Measurements from ENCODE around the gene NCOA3.
"Not testable (repeated sequence)": the region's sequence is repeated elsewhere in the genome, so short reads cannot be mapped to it uniquely, and the experiment has no call there.

Gene NCOA3

GRCh38 chr20:47500554-47500953 lies 1.1 kb upstream of the NCOA3 start:
- no peak for DNase-seq (ENCODE audit: low read depth in 3 of 3)

DNA sequence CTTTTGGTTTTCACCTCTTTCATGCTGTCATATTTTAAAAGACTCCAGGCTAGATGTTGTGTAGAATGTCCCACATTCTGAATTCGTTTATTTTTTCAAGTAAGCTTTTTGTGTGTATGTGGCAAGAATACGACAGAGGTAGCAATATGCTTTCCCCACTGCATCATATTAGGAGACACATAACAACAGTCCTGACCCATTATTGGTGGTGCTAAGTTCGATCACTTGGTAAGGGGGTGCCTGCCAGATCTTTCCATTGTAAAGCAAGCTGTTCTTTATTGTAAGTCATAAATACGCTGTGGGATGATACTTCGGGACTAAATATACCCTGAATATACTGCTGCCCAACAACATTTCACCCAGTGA lies 588 bp upstream of the NCOA3 start:
- DNase-seq (ENCODE audit: low read depth in 3 of 3): no peak

DNA sequence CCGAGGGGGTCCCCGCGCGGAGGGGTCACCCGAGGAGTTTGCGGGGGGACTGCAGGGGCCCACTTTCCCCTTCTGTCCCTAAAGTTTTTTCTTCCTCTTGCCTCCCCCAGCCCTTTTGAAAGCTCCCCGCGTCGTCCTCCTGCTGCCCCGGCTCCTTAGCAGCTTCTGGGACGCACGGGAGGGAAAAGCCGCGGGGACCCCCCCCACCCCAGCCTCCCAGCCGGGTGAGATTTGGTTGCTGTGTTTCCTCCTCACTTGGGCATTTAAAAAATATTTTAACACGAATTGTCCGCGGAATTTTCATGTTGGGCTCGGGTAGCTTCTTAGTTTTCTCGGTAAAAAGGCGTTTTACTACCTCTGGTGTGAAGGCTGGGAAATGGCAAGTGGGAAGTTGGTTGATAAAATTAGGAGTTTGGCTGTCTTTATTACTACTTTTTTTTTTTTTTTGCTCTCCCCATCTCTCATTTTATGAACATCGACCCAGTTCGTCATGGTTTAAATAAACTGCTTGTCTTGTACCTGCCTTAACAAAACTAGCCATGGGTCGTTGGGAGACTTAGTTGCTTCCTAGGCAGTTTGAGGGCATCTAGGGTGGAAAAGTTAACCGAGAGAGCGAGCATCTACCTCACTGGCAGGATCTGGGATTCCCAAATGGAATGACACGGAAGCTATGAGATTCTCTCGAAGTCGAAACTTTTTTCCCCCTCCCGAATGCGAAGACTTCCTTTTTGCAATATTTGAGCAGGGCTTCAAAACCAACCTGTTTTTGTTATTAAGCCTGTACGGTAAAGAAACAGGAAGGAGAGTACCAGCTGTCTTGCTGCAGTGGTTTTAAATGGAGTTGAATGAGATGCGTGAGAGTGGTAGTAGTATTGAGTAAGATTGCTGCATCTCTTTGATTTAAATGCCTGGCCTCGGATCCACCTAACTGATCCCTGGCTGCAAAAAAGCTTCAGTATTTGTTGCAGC lies 868 bp downstream of the NCOA3 start:
- DNase-seq (ENCODE audit: low read depth in 3 of 3): peak in 1 of 3 experiments; percentile 11

DNA sequence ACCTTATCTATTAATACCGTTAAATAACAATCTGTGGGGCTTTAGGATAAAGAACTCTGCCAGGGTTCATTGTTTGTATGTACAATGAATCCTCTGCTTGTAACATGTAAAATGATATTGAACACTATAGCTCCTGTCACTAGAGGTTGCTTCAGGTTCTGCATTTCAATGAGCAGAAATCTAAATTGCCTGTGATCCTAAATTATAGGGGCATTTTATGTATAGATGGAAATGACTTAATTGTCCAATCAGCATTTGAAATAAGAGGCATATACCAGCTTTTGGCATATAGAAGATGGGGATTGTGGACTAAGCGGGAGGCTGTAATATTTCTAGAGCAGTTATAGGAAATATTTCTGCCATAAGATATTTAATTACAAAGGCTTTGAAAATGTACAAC lies 2.0 kb downstream of the NCOA3 start:
- DNase-seq (ENCODE audit: low read depth in 3 of 3): no peak

DNA sequence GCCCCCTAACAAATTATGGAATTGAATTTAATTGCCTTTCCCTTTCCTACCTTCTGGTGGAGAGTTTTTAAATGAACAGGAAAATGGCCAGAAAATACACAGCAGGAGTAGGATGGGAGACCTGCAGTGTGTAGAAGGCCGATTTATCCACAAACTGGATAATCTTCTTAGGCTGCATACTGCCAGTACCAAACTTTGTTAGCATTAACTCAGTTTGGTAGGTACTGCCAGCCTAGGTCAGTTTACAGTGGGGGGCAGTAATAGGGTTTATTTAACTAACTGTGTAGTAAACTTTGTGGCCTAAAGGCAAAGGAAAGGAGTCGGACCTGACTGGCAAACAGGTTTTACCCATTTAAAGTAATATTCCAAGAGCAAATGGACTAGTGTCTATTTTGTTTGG lies 4.6 kb downstream of the NCOA3 start:
- DNase-seq (ENCODE audit: low read depth in 3 of 3): no peak

- no peak for DNase-seq (ENCODE audit: low read depth in 3 of 3)
These were observed 5.2 kb downstream of the NCOA3 start for GRCh38 chr20:47506850-47507249.

DNA sequence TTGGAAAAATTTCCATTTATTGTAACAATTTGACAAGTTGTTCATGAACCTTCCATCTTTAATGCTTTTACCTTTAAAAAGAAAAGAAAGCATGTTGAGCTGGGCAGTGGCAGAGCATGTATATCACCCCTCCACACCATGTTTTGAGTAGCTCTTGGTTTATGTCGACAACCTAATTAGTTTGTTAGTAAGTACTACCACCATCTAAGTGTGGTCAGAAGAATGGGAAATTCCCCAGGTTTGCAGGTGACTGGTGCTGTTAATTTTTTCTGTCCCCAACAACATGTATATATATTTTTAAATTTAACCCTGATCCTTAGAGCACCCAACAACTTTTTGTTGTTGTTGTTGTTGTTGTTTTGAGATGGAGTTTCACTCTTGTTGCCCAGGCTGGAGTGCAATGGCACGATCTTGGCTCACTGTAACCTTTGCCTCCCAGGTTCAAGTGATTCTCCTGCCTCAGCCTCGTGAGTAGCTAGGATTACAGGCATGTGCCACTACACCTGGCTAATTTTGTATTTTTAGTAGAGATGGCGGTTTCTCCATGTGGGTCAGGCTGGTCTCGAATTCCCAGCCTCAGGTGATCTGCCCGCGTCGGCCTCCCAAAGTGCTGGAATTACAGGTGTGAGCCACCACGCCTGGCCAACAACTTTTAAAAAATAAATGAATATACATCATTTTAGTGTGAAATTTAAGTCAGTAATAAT lies 5.7 kb downstream of the NCOA3 start:
- not testable (repeated sequence) for DNase-seq (ENCODE audit: low read depth in 3 of 3)

GRCh38 chr20:47508278-47508677 lies 6.6 kb downstream of the NCOA3 start:
- no peak for DNase-seq (ENCODE audit: low read depth in 3 of 3)

DNA sequence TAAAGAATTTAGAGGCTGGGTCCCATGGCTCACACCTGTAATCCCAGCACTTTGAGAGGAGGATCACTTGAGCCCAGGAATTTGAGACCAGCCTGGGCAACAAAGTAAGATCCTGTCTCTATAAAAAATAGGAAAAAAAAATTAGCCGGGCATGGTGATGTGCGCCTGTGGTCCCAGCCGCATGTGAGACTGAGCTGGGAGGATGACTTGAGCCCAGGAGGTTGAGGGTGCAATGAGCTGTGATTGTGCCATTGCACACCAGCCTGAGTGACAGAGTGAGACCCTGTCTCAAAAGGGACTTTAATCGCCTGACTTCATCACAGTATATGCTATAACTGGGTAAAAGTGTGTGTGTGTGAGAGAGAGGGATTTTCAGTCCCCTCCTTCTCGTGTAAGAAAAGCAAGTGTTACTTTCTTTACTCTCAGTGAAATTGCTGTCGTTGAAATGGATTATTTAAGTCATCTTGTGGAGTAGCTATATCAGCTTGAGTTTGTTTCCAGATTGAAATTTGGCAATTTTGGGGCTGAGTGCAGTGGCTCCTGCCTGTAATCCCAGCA lies 7.5 kb downstream of the NCOA3 start:
- DNase-seq (ENCODE audit: low read depth in 3 of 3): no peak

- no peak for DNase-seq (ENCODE audit: low read depth in 3 of 3)
These were observed 8.0 kb downstream of the NCOA3 start for GRCh38 chr20:47509685-47510084.

- DNase-seq (ENCODE audit: low read depth in 3 of 3): no peak
These were observed 14.2 kb downstream of the NCOA3 start for GRCh38 chr20:47515843-47516242.

GRCh38 chr20:47521059-47521808 lies 19.5 kb downstream of the NCOA3 start:
- DNase-seq (ENCODE audit: low read depth in 3 of 3): no peak

DNA sequence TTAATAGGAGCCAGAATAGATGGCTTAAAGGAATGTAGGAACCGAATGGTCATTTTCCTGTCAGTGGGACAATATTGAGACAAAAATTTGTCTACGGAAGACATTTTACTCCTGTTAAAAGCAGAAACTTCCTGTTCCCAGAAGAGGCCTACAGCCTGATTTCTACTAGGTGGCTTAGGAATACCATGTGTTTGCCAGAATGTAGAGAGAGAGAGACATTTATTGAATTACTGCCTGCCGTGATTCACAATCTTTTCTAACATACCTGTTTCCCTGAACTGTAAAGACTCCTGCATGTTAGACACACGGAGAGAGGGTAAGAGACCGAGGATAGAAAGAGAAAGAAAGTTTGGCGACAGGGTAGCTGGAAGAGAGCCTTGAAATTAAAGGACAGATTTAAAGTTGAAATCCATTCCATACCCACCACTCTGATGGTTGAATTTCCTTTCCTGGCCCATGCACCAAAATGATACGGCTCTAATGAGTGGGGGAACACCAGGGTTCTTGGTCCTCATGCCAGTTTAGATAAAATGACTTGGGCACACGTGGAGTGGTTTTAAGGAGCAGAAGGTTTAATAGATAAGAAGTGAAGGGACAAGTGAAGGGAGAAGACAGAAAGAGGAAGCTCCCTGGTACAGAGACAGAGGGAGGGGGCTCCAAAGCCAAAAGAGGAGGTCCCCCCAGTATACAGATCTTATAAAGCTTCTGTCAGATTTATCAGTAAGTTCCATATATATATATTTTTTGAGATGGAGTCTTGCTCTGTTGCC lies 22.5 kb downstream of the NCOA3 start:
- no peak for DNase-seq (ENCODE audit: low read depth in 3 of 3)

- DNase-seq (ENCODE audit: low read depth in 3 of 3): no peak
These were observed 25.5 kb downstream of the NCOA3 start for GRCh38 chr20:47527004-47527800.

- no peak for DNase-seq (ENCODE audit: low read depth in 3 of 3)
These were observed 28.2 kb downstream of the NCOA3 start for GRCh38 chr20:47529840-47530239.

- no peak for DNase-seq (ENCODE audit: low read depth in 3 of 3)
These were observed 29.8 kb downstream of the NCOA3 start for GRCh38 chr20:47531458-47531857.

DNA sequence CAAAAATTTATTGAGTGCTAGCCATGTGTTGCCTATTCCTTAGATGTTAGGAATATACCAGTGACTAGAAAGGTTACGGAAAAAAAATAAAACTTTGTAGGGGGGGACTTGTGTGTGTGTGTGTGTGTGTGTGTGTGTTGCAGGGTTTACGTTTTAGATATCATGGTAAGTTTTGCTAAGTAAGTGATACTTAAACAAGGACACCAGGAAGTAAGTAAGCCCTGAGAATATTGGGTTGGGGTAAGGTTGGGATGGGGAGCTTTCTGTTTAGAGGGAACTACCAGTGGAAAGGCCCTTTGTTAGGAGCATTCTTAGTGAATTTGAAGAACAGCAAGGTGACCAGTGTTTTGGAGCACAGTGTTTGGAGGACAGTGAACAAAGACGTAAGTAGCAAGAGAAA lies 30.3 kb downstream of the NCOA3 start:
- no peak for DNase-seq (ENCODE audit: low read depth in 3 of 3)

DNA sequence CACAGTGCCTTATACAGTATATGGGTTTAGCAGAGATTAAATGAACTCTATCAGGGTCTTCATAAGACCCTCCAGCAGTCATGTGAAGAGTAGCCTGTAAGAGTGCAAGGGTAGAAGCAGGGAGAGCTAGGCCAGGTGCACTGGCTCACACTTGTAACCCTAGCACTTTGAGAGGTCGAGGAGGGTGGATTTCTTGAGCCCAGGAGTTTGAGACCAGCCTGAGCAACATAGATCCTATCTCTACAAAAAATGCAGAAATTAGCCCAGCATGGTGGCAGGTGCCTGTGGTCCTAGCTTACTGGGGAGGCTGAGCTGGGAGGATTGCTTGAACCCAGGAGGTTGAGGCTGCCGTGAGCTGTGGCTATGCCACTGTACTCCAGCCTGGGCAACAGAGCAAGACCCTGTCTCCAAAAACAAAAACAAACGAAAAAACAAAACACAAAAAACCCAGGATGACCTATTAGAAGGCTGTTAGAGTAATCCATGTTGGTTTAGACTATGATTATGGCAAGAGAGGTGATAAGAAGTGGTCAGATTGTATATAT lies 31.9 kb downstream of the NCOA3 start:
- DNase-seq (ENCODE audit: low read depth in 3 of 3): no peak

DNA sequence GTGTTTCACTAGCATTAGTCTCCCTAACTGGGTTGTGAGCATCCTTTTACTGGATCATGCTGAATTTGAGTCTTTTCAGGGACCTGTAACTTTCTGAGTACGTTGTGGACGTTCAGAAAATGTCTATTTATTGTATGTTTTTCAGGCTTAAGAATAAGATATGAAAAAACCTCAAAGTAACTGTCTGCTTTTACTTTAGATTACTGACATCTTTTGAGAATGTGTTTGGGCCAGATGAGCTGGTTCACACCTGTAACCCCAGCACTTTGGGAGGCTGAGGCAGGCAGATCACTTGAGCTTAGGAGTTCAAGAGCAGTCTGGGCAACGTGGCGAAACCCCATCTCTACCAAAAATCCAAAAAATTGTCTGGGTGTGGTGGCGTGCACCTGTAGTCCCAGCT lies 32.7 kb downstream of the NCOA3 start:
- DNase-seq (ENCODE audit: low read depth in 3 of 3): no peak

GRCh38 chr20:47535088-47535487 lies 33.4 kb downstream of the NCOA3 start:
- DNase-seq (ENCODE audit: low read depth in 3 of 3): no peak

All from stimulated activated CD4-positive, alpha-beta T cell treated with anti-CD3 and anti-CD28 coated beads, TNF-alpha, amount 100 ng/mL, for 4 hours (primary cell).